SK-N-SH (cell line): ENCODE data around the gene NR2F1.

Source experiments
- CHD2 ChIP-seq: fragments of 150-350 bp; IDR thresholded peaks from 2 replicates; pipeline ENCODE4 v1.6.1; 2018; ENCODE audit warnings: low read length; ENCODE audit not compliant: partially characterized antibody
- CTCF ChIP-seq: fragments of 200-600 bp; sonication (generic); IDR thresholded peaks from 2 replicates; pipeline ENCODE4 v1.6.1; 2017; ENCODE audit warnings: antibody characterized with exemption, mild to moderate bottlenecking, moderate library complexity
- GABPA ChIP-seq: IDR thresholded peaks from 2 replicates; pipeline ENCODE4 v1.4.0; 2012; ENCODE audit warnings: low read depth, mild to moderate bottlenecking
- GATA2 ChIP-seq: sonication (generic); formaldehyde crosslinking; IDR thresholded peaks from 2 replicates; pipeline ENCODE4 v1.5.0; 2020; ENCODE audit warnings: mild to moderate bottlenecking, missing genetic modification reagents
- JUND ChIP-seq: IDR thresholded peaks from 2 replicates; pipeline ENCODE4 v1.4.0; 2012
- POLR2AphosphoS5 ChIP-seq: IDR thresholded peaks from 2 replicates; pipeline ENCODE4 v1.6.1; 2012; ENCODE audit warnings: low read depth, low read length
- RAD21 ChIP-seq: IDR thresholded peaks from 2 replicates; pipeline ENCODE4 v1.6.1; 2012; ENCODE audit warnings: mild to moderate bottlenecking, low read length
- YY1 ChIP-seq: IDR thresholded peaks from 2 replicates; pipeline ENCODE4 v1.4.0; 2012; ENCODE audit warnings: low read depth, mild to moderate bottlenecking
- ZBTB33 ChIP-seq: IDR thresholded peaks from 2 replicates; pipeline ENCODE4 v1.4.0; 2012; ENCODE audit warnings: low read depth, borderline replicate concordance
- TF ChIP-seq, protein P1 (sequence below): IDR thresholded peaks from 2 replicates; pipeline ENCODE4 v1.6.1; 2012; ENCODE audit warnings: mild to moderate bottlenecking, low read depth, low read length, moderate library complexity

GRCh38 chr5:93582167-93582462 is 907 bp upstream of the NR2F1 start:
- TF ChIP-seq ZBTB33 = no peak
- no peak for TF ChIP-seq CHD2
- no peak for TF ChIP-seq CTCF
- TF ChIP-seq GATA2 = no peak
- TF ChIP-seq, protein P1, sequence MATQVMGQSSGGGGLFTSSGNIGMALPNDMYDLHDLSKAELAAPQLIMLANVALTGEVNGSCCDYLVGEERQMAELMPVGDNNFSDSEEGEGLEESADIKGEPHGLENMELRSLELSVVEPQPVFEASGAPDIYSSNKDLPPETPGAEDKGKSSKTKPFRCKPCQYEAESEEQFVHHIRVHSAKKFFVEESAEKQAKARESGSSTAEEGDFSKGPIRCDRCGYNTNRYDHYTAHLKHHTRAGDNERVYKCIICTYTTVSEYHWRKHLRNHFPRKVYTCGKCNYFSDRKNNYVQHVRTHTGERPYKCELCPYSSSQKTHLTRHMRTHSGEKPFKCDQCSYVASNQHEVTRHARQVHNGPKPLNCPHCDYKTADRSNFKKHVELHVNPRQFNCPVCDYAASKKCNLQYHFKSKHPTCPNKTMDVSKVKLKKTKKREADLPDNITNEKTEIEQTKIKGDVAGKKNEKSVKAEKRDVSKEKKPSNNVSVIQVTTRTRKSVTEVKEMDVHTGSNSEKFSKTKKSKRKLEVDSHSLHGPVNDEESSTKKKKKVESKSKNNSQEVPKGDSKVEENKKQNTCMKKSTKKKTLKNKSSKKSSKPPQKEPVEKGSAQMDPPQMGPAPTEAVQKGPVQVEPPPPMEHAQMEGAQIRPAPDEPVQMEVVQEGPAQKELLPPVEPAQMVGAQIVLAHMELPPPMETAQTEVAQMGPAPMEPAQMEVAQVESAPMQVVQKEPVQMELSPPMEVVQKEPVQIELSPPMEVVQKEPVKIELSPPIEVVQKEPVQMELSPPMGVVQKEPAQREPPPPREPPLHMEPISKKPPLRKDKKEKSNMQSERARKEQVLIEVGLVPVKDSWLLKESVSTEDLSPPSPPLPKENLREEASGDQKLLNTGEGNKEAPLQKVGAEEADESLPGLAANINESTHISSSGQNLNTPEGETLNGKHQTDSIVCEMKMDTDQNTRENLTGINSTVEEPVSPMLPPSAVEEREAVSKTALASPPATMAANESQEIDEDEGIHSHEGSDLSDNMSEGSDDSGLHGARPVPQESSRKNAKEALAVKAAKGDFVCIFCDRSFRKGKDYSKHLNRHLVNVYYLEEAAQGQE = no peak
- no peak for TF ChIP-seq YY1
- no peak for TF ChIP-seq RAD21
- no peak for TF ChIP-seq GABPA
- no peak for TF ChIP-seq JUND
- TF ChIP-seq POLR2AphosphoS5 = no peak
